Right lobe of liver (tissue), 4 donors: Measurements from ENCODE around the gene HP1BP3.
"Not testable (repeated sequence)": the region's sequence is repeated elsewhere in the genome, so short reads cannot be mapped to it uniquely, and the experiment has no call there.

Source experiments
- CTCF ChIP-seq, 4 donors: fragments of 200-600 bp in 3 of 4; fragments of 450-650 bp in 1 of 4; IDR thresholded peaks; one replicate each; pipeline versions ENCODE4 v1.5.1 to v1.8.0; 2016 to 2022; ENCODE audit warnings: antibody characterized with exemption in 4 of 4, mild to moderate bottlenecking in 2 of 4
- POLR2A ChIP-seq: fragments of 450-650 bp; IDR thresholded peaks from one replicate; pipeline ENCODE4 v1.6.1; 2017; ENCODE audit warnings: antibody characterized with exemption, mild to moderate bottlenecking
- donor health status: DM: no; HTN: no; CAD: no.
- donor health status: DM: no; HTN: no; CAD: no.
- donor health status: DM: no; HTN: yes; CAD: no.

GRCh38 chr1:20718343-20718882 lies 68.7 kb downstream of the HP1BP3 start:
- not testable (repeated sequence) for TF ChIP-seq CTCF (IDR thresholded peaks at IDR 0.05); POLR2A
